Natural killer cell (primary cell): ENCODE measurements around the gene SGO1. TPM values are rescaled to one million over a fixed set of nuclear protein-coding genes. Genes with fewer than 3 reads are reported as not detected.

Source experiments
- ATAC-seq, 3 donors: fragments of 150-1000 bp in 2 of 3; fragments of 200-7000 bp in 1 of 3; cut with Tn5 transposase; 1 replicate in 1 of 3; 2 replicates in 2 of 3; pipeline ENCODE4 v1.10.0; 2021; ENCODE audit warnings: mild to moderate bottlenecking in 2 of 3, moderate library complexity in 2 of 3
- DNase-seq, 2 donors: peaks; one replicate each; pipeline versions ENCODE4 v3.0.0 to v3.0.0-alpha.2; 2013 to 2021; ENCODE audit warnings: mixed read lengths in 1 of 2
- H3K27ac ChIP-seq: one replicate; pipeline ENCODE4 v1.5.1; 2013; ENCODE audit warnings: mild to moderate bottlenecking, low read length
- H3K27me3 ChIP-seq: one replicate; pipeline ENCODE4 v1.6.1; 2013; ENCODE audit warnings: low read length; ENCODE audit not compliant: control insufficient read depth, insufficient read depth
- H3K36me3 ChIP-seq: one replicate; pipeline ENCODE4 v1.6.1; 2013; ENCODE audit warnings: low read length; ENCODE audit not compliant: control insufficient read depth, insufficient read depth
- H3K4me1 ChIP-seq: one replicate; pipeline ENCODE4 v1.6.1; 2013; ENCODE audit warnings: low read length; ENCODE audit not compliant: control insufficient read depth, insufficient read depth
- H3K4me3 ChIP-seq: one replicate; pipeline ENCODE4 v1.5.1; 2013; ENCODE audit warnings: low read length
- H3K9me3 ChIP-seq: one replicate; pipeline ENCODE4 v1.6.1; 2013; ENCODE audit warnings: low read length; ENCODE audit not compliant: control insufficient read depth, insufficient read depth
- H3K27ac Mint-ChIP-seq, 2 donors: one replicate each; pipeline ENCODE4 v1.8.0; 2022; ENCODE audit warnings: mild to moderate bottlenecking in 2 of 2, mixed read lengths in 2 of 2, moderate library complexity in 1 of 2
- H3K27me3 Mint-ChIP-seq, 2 donors: one replicate each; pipeline ENCODE4 v1.8.0; 2022; ENCODE audit warnings: low read depth in 2 of 2, mixed read lengths in 2 of 2
- H3K36me3 Mint-ChIP-seq: one replicate; pipeline ENCODE4 v1.8.0; 2022; ENCODE audit warnings: mixed read lengths
- H3K4me1 Mint-ChIP-seq, 2 donors: one replicate each; pipeline ENCODE4 v1.8.0; 2022; ENCODE audit warnings: mixed read lengths in 2 of 2
- H3K4me3 Mint-ChIP-seq: one replicate; pipeline ENCODE4 v1.8.0; 2022; ENCODE audit warnings: mild to moderate bottlenecking, moderate library complexity, mixed read lengths
- H3K9me3 Mint-ChIP-seq, 2 donors: one replicate each; pipeline ENCODE4 v1.8.0; 2022; ENCODE audit warnings: mixed read lengths in 2 of 2
- CTCF ChIP-seq: fragments of 200-600 bp; IDR thresholded peaks from one replicate; pipeline ENCODE4 v1.8.0; 2022; ENCODE audit warnings: antibody characterized with exemption
- WGBS: methylation state at CpG from one replicate; pipeline ENCODE4 v1.1.7; 2013; ENCODE audit warnings: missing lambda C conversion rate; ENCODE audit not compliant: insufficient coverage; 5-methylcytosine and 5-hydroxymethylcytosine counted together
- intact Hi-C: fragments of 100-400 bp; cut with micrococcal nuclease; formaldehyde crosslinking; loops from one replicate; pipeline ENCODE4 v1.14.2; 2022
- total RNA-seq, 4 donors: library from RNA; stranded (reverse); fragments of 120-200 nt in 1 of 4; gene quantifications; one replicate each; pipeline versions ENCODE4 v1.2.3 to v1.2.4, GENCODE V29; 2013 to 2022

The SGO1 gene
- total RNA-seq, 3 donors from 2014 or later (not counting 1 experiment from before 2014, with no cell fraction given): 0.55 to 1.4 (median 0.94) TPM

DNA sequence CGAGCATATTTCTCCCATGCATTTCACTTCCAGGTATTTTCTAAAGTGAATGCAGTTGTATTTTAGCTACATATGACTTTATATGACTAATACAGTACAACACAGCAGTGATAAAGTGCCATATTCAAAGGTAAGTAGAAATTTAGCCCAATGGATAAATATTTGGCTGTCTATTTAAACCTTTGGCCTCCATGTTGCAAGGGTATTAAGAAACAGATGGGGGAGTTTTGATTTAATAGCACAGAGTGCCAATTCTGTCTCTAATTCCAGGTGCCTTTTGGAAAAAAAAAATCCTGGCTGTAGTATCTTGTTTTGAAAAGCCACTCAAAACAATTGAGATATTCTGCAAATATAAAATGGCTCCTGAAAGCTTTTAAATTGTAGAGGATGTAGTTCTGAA, 44.9 kb upstream of the SGO1 start:
- DNase-seq: no peak
- Histone ChIP-seq H3K27me3 (no peaks in the 10 kb centered on the region), H3K9me3 (no peaks in the 10 kb centered on the region), H3K27ac (no peak overlapping the region), H3K36me3 (no peaks in the 10 kb centered on the region), H3K4me1 (no peaks in the 10 kb centered on the region), H3K4me3 (no peak overlapping the region)
- Mint-ChIP-seq H3K4me3 (no peak overlapping the region), H3K27me3 (no peaks in the 10 kb centered on the region), H3K9me3 (no peaks in the 10 kb centered on the region), H3K36me3 (no peaks in the 10 kb centered on the region), H3K27ac (no peak overlapping the region), H3K4me1 (no peaks in the 10 kb centered on the region)
- TF ChIP-seq CTCF: no peak
- no CpG with 5 or more reads among the region's 1 CpG for WGBS
- intact Hi-C loops: no loop called here
- no peak for ATAC-seq

GRCh38 chr3:20225769-20226168, 39.8 kb upstream of the SGO1 start:
- 49% methylated on average over 2 of the region's 2 CpGs for WGBS
- intact Hi-C loops: no loop called here
- no peaks in the 10 kb centered on the region for H3K4me1 Mint-ChIP-seq

GRCh38 chr3:20222274-20222673, 36.3 kb upstream of the SGO1 start:
- no peak overlapping the region for H3K4me3 ChIP-seq
- Mint-ChIP-seq H3K27ac (no peak overlapping the region), H3K4me3 (no peak overlapping the region)

More at GRCh38 chr3:20225769-20226168, 39.8 kb upstream of the SGO1 start:
- no peaks in the 10 kb centered on the region for H3K4me1 ChIP-seq
- no peaks in the 10 kb centered on the region for H3K27me3 Mint-ChIP-seq
- no peak overlapping the region for H3K4me3 ChIP-seq
- H3K36me3 Mint-ChIP-seq: no peaks in the 10 kb centered on the region
- H3K9me3 Mint-ChIP-seq: no peaks in the 10 kb centered on the region
- no peaks in the 10 kb centered on the region for H3K9me3 ChIP-seq
- DNase-seq (peak in 1 of 2 donors; percentile 13), ATAC-seq (no peak)
- H3K27ac Mint-ChIP-seq: no peak overlapping the region
- H3K27me3 ChIP-seq: no peaks in the 10 kb centered on the region
- no peak for TF ChIP-seq CTCF
- H3K4me3 Mint-ChIP-seq: no peak overlapping the region
- no peak overlapping the region for H3K27ac ChIP-seq
- no peaks in the 10 kb centered on the region for H3K36me3 ChIP-seq

More at GRCh38 chr3:20222274-20222673, 36.3 kb upstream of the SGO1 start:
- ATAC-seq (no peak), DNase-seq (no peak)
- Histone ChIP-seq H3K4me1 (no peaks in the 10 kb centered on the region), H3K9me3 (no peaks in the 10 kb centered on the region), H3K27me3 (no peaks in the 10 kb centered on the region), H3K27ac (no peak overlapping the region), H3K36me3 (no peaks in the 10 kb centered on the region)
- TF ChIP-seq CTCF: no peak
- 77% methylated on average over 2 of the region's 2 CpGs for WGBS
- Mint-ChIP-seq H3K36me3 (no peaks in the 10 kb centered on the region), H3K27me3 (no peaks in the 10 kb centered on the region), H3K4me1 (no peaks in the 10 kb centered on the region), H3K9me3 (no peaks in the 10 kb centered on the region)
- intact Hi-C loops: no loop called here
